H9 (cell line): ENCODE results near the gene SMC1B. TPM values are rescaled to one million over a fixed set of nuclear protein-coding genes. Genes with fewer than 3 reads are reported as not detected.

Source experiments
- DNase-seq: peaks from one replicate; pipeline ENCODE4 v3.0.0-alpha.2; 2017
- H2AFZ ChIP-seq: one replicate; pipeline ENCODE4 v1.6.1; 2013; ENCODE audit warnings: mild to moderate bottlenecking, low read length, control low read depth, moderate library complexity
- H2AK5ac ChIP-seq: 2 replicates; pipeline ENCODE4 v1.6.1; 2013; ENCODE audit warnings: low read length, control low read depth, mixed read lengths; ENCODE audit not compliant: insufficient read length
- H2BK120ac ChIP-seq: one replicate; pipeline ENCODE4 v1.6.1; 2013; ENCODE audit warnings: low read depth, mild to moderate bottlenecking, low read length, control low read depth, inconsistent platforms; ENCODE audit not compliant: poor library complexity, severe bottlenecking
- H2BK12ac ChIP-seq: 2 replicates; pipeline ENCODE4 v1.6.1; 2013; ENCODE audit warnings: low read length, control low read depth, mixed read lengths, low read depth; ENCODE audit not compliant: insufficient read length
- H2BK15ac ChIP-seq: 2 replicates; pipeline ENCODE4 v1.6.1; 2013; ENCODE audit warnings: low read depth, low read length, control low read depth
- H2BK20ac ChIP-seq: one replicate; pipeline ENCODE4 v1.6.1; 2013; ENCODE audit warnings: low read depth, mild to moderate bottlenecking, low read length, control low read depth, inconsistent platforms; ENCODE audit not compliant: poor library complexity, severe bottlenecking
- H2BK5ac ChIP-seq: 2 replicates; pipeline ENCODE4 v1.6.1; 2013; ENCODE audit warnings: low read length, control low read depth, mixed read lengths; ENCODE audit not compliant: insufficient read length
- H3K14ac ChIP-seq: 2 replicates; pipeline ENCODE4 v1.6.1; 2013; ENCODE audit warnings: low read length, control low read depth; ENCODE audit not compliant: insufficient read depth
- H3K18ac ChIP-seq: 2 replicates; pipeline ENCODE4 v1.6.1; 2013; ENCODE audit warnings: low read depth, mild to moderate bottlenecking, mixed read lengths, low read length, control low read depth; ENCODE audit not compliant: insufficient read length
- H3K23ac ChIP-seq: 2 replicates; pipeline ENCODE4 v1.6.1; 2013; ENCODE audit warnings: low read length, control low read depth, mixed read lengths, low read depth; ENCODE audit not compliant: insufficient read length
- H3K23me2 ChIP-seq: 2 replicates; pipeline ENCODE4 v1.6.1; 2013; ENCODE audit warnings: low read depth, mild to moderate bottlenecking, mixed read lengths, low read length, control low read depth; ENCODE audit not compliant: insufficient read length, poor library complexity, severe bottlenecking
- H3K27ac ChIP-seq: 2 replicates; pipeline ENCODE4 v1.5.1; 2013; ENCODE audit warnings: low read length, control low read depth, mixed read lengths, low read depth; ENCODE audit not compliant: insufficient read length
- H3K27me3 ChIP-seq: 2 replicates; pipeline ENCODE4 v1.6.1; 2013; ENCODE audit warnings: low read length, control low read depth, inconsistent platforms; ENCODE audit not compliant: insufficient read depth
- H3K4ac ChIP-seq: 2 replicates; pipeline ENCODE4 v1.6.1; 2013; ENCODE audit warnings: low read depth, mild to moderate bottlenecking, control low read depth, inconsistent platforms, low read length, moderate library complexity
- H3K4me1 ChIP-seq: 2 replicates; pipeline ENCODE4 v1.6.1; 2013; ENCODE audit warnings: low read length, control low read depth, inconsistent platforms; ENCODE audit not compliant: insufficient read depth
- H3K4me2 ChIP-seq: 2 replicates; pipeline ENCODE4 v1.6.1; 2013; ENCODE audit warnings: low read length, control low read depth, mixed read lengths; ENCODE audit not compliant: insufficient read length, insufficient read depth
- H3K56ac ChIP-seq: 2 replicates; pipeline ENCODE4 v1.6.1; 2013; ENCODE audit warnings: low read depth, mild to moderate bottlenecking, mixed read lengths, low read length, control low read depth; ENCODE audit not compliant: insufficient read length
- H3K79me1 ChIP-seq: 2 replicates; pipeline ENCODE4 v1.6.1; 2013; ENCODE audit warnings: low read depth, mild to moderate bottlenecking, moderate library complexity, low read length, control low read depth, inconsistent platforms; ENCODE audit not compliant: insufficient read depth, poor library complexity, severe bottlenecking
- H3K79me2 ChIP-seq: 2 replicates; pipeline ENCODE4 v1.6.1; 2013; ENCODE audit warnings: low read length, control low read depth, inconsistent platforms; ENCODE audit not compliant: insufficient read depth
- H3K9ac ChIP-seq: 2 replicates; pipeline ENCODE4 v1.6.1; 2013; ENCODE audit warnings: low read length, control low read depth, mixed read lengths; ENCODE audit not compliant: insufficient read length; ENCODE audit errors: extremely low read depth
- H3K9me3 ChIP-seq: one replicate; pipeline ENCODE4 v1.6.1; 2013; ENCODE audit warnings: low read depth, low read length, inconsistent platforms; ENCODE audit not compliant: control insufficient read depth
- H3T11ph ChIP-seq: one replicate; pipeline ENCODE4 v1.6.1; 2013; ENCODE audit warnings: mild to moderate bottlenecking, low read length, control low read depth, inconsistent platforms
- H4K20me1 ChIP-seq: one replicate; pipeline ENCODE4 v1.6.1; 2013; ENCODE audit not compliant: control insufficient read depth, insufficient read length, insufficient read depth
- H4K5ac ChIP-seq: 2 replicates; pipeline ENCODE4 v1.6.1; 2013; ENCODE audit warnings: low read depth, mild to moderate bottlenecking, mixed read lengths, low read length, control low read depth; ENCODE audit not compliant: insufficient read length
- H4K8ac ChIP-seq: replicated peaks from 2 replicates; pipeline ENCODE4 v1.6.1; 2013; ENCODE audit warnings: low read length, control low read depth, mixed read lengths, low read depth; ENCODE audit not compliant: insufficient read length
- H4K91ac ChIP-seq: 2 replicates; pipeline ENCODE4 v1.6.1; 2013; ENCODE audit warnings: low read depth, mild to moderate bottlenecking, moderate library complexity, mixed read lengths, low read length, control low read depth; ENCODE audit not compliant: insufficient read length
- H3K27ac Mint-ChIP-seq, 3 experiments: 2 replicates in 2 of 3; 3 replicates in 1 of 3; pipeline ENCODE4 v1.8.0; 2020 to 2021; ENCODE audit warnings: mixed read lengths in 3 of 3, mild to moderate bottlenecking in 1 of 3, moderate library complexity in 1 of 3
- H3K27me3 Mint-ChIP-seq: 2 replicates; pipeline ENCODE4 v1.8.0; 2021; ENCODE audit warnings: low read depth, mild to moderate bottlenecking, moderate library complexity, mixed read lengths
- H3K36me3 Mint-ChIP-seq, 3 experiments: 2 replicates in 2 of 3; 3 replicates in 1 of 3; pipeline ENCODE4 v1.8.0; 2020 to 2021; ENCODE audit warnings: low read depth in 3 of 3, mixed read lengths in 3 of 3; ENCODE audit not compliant: insufficient read depth in 1 of 3
- H3K4me1 Mint-ChIP-seq, 2 experiments: 2 replicates each; pipeline ENCODE4 v1.8.0; 2020; ENCODE audit warnings: mixed read lengths in 2 of 2
- H3K4me3 Mint-ChIP-seq, 2 experiments: 2 replicates in 1 of 2; 3 replicates in 1 of 2; pipeline ENCODE4 v1.8.0; 2020 to 2021; ENCODE audit warnings: mild to moderate bottlenecking in 2 of 2, mixed read lengths in 2 of 2, moderate library complexity in 1 of 2
- H3K9me3 Mint-ChIP-seq, 2 experiments: 2 replicates in 1 of 2; 3 replicates in 1 of 2; pipeline ENCODE4 v1.8.0; 2020; ENCODE audit warnings: mild to moderate bottlenecking in 2 of 2, mixed read lengths in 2 of 2, moderate library complexity in 1 of 2
- WGBS: extraction: QIAGEN DNeasy Blood & Tissue Kit; methylation state at CpG from one replicate; pipeline ENCODE4 v1.1.7; 2013; ENCODE audit warnings: missing lambda C conversion rate, low lambda C conversion rate, mixed read lengths; ENCODE audit not compliant: insufficient read length; ENCODE audit errors: extremely low coverage; 5-methylcytosine and 5-hydroxymethylcytosine counted together
- total RNA-seq: library from RNA; stranded (reverse); gene quantifications from 2 replicates; pipeline ENCODE4 v1.2.1, GENCODE V29; 2021
- TF ChIP-seq, protein P1 (sequence below): fragments of 200-600 bp; sonication (generic); conservative IDR thresholded peaks from 3 replicates; pipeline ENCODE4 v1.8.0; 2021; ENCODE audit warnings: antibody characterized with exemption, mild to moderate bottlenecking

SMC1B gene
- total RNA-seq, 1 experiment from 2014 or later = not detected

DNA sequence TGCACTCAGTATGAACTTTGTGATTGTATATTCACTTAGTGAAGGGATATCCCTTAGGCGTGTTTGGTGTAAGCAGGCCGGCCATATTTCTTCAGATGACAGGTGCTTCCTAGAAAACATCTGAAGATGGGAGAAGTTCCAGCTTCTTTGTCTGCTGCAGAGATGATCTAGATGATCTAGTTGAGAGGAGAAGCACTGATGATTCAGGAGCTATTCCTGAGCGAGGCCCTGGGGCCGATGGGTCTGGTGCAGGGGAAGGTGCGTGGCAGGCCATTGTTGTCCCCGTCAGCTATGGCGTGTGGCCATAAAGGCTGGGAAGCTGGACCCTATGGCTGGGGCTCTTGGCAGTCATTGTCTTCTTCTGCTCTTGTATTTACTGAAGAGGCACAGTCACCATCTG is 89.7 kb downstream of the SMC1B start:
- no peak overlapping the region for H2BK20ac ChIP-seq
- H4K5ac ChIP-seq = no peak overlapping the region
- no peaks in the 10 kb centered on the region for H3K79me2 ChIP-seq
- no peak overlapping the region for H3T11ph ChIP-seq
- H3K14ac ChIP-seq = no peak overlapping the region
- Mint-ChIP-seq H3K27me3 (no peaks in the 10 kb centered on the region), H3K4me1 (peaks cover 7 to 12% of the 10 kb centered on the region in 2 experiments), H3K4me3 (no peak overlapping the region), H3K9me3 (no peaks in the 10 kb centered on the region), H3K36me3 (peaks cover 23 to 48% (median 44%) of the 10 kb centered on the region in 3 experiments; a peak in 6 of 7 replicates), H3K27ac (no peak overlapping the region)
- no peak overlapping the region for H4K8ac ChIP-seq
- H2AK5ac ChIP-seq = no peak overlapping the region
- H2BK120ac ChIP-seq = no peak overlapping the region
- DNase-seq = no peak
- no peak overlapping the region for H2BK12ac ChIP-seq
- H4K91ac ChIP-seq = no peak overlapping the region
- H3K9ac ChIP-seq = no peak overlapping the region
- no peaks in the 10 kb centered on the region for H4K20me1 ChIP-seq
- no peak overlapping the region for H2BK5ac ChIP-seq
- WGBS = no CpG with 5 or more reads among the region's 7 CpGs
- H3K4ac ChIP-seq = no peak overlapping the region
- TF ChIP-seq, protein P1, sequence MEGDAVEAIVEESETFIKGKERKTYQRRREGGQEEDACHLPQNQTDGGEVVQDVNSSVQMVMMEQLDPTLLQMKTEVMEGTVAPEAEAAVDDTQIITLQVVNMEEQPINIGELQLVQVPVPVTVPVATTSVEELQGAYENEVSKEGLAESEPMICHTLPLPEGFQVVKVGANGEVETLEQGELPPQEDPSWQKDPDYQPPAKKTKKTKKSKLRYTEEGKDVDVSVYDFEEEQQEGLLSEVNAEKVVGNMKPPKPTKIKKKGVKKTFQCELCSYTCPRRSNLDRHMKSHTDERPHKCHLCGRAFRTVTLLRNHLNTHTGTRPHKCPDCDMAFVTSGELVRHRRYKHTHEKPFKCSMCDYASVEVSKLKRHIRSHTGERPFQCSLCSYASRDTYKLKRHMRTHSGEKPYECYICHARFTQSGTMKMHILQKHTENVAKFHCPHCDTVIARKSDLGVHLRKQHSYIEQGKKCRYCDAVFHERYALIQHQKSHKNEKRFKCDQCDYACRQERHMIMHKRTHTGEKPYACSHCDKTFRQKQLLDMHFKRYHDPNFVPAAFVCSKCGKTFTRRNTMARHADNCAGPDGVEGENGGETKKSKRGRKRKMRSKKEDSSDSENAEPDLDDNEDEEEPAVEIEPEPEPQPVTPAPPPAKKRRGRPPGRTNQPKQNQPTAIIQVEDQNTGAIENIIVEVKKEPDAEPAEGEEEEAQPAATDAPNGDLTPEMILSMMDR = no peak
- H3K56ac ChIP-seq = no peak overlapping the region
- H3K27ac ChIP-seq = no peak overlapping the region
- H3K79me1 ChIP-seq = peaks cover 5% of the 10 kb centered on the region
- no peaks in the 10 kb centered on the region for H3K4me1 ChIP-seq
- H3K4me2 ChIP-seq = no peak overlapping the region
- H3K23ac ChIP-seq = no peak overlapping the region
- H3K23me2 ChIP-seq = no peaks in the 10 kb centered on the region
- H2BK15ac ChIP-seq = no peak overlapping the region
- H2AFZ ChIP-seq = no peak overlapping the region
- no peak overlapping the region for H3K18ac ChIP-seq
- no peaks in the 10 kb centered on the region for H3K27me3 ChIP-seq
- no peaks in the 10 kb centered on the region for H3K9me3 ChIP-seq
